ENCODE results near the gene DDI2.

- no peak for TF ChIP-seq CTCF (IDR thresholded peaks at IDR 0.05; ENCODE audit: poor library complexity, severe bottlenecking)
- no peak for TF ChIP-seq EZH2 (IDR thresholded peaks at IDR 0.05; ENCODE audit: borderline replicate concordance, insufficient read depth, low read length, poor library complexity, severe bottlenecking)
- TF ChIP-seq EP300 (conservative IDR thresholded peaks at IDR 0.05; ENCODE audit: poor library complexity, severe bottlenecking) = no peak
- TF ChIP-seq REST (IDR thresholded peaks at IDR 0.05; ENCODE audit: borderline replicate concordance) = no peak
Measured at GRCh38 chr1:15620155-15620545, 2.9 kb downstream of the DDI2 start.

Data from neural cell (in vitro differentiated cells).